Measurements from ENCODE around the gene SEMA7A.

The SEMA7A gene

GRCh38 chr15:74377831-74378766 lies 55.7 kb downstream of the SEMA7A start:
- DNase-seq (ENCODE audit: low read depth, low spot score): no peak
- H3K36me3 ChIP-seq (ENCODE audit: control insufficient read depth, insufficient read depth, low read length): no peaks in the 10 kb centered on the region
- H3K9me3 ChIP-seq (ENCODE audit: control insufficient read depth, insufficient read depth, low read length): no peaks in the 10 kb centered on the region
- no peaks in the 10 kb centered on the region for H3K27me3 ChIP-seq (ENCODE audit: control insufficient read depth, insufficient read depth, low read length)
- peaks cover 2% of the 10 kb centered on the region for H3K4me1 ChIP-seq (ENCODE audit: control insufficient read depth, insufficient read depth, low read length)
- no peak overlapping the region for H3K27ac ChIP-seq (ENCODE audit: low read length)
- WGBS (ENCODE audit: insufficient coverage, insufficient read length): no CpG with 5 or more reads among the region's 15 CpGs
- no peak overlapping the region for H3K4me3 ChIP-seq (ENCODE audit: low read length)

GRCh38 chr15:74376825-74377581 lies 56.8 kb downstream of the SEMA7A start:
- H3K4me3 ChIP-seq (ENCODE audit: low read length): no peak overlapping the region
- no peak for DNase-seq (ENCODE audit: low read depth, low spot score)
- no peaks in the 10 kb centered on the region for H3K36me3 ChIP-seq (ENCODE audit: control insufficient read depth, insufficient read depth, low read length)
- no CpG with 5 or more reads among the region's 6 CpGs for WGBS (ENCODE audit: insufficient coverage, insufficient read length)
- H3K27me3 ChIP-seq (ENCODE audit: control insufficient read depth, insufficient read depth, low read length): no peaks in the 10 kb centered on the region
- H3K9me3 ChIP-seq (ENCODE audit: control insufficient read depth, insufficient read depth, low read length): no peaks in the 10 kb centered on the region
- peaks cover 2% of the 10 kb centered on the region for H3K4me1 ChIP-seq (ENCODE audit: control insufficient read depth, insufficient read depth, low read length)
- no peak overlapping the region for H3K27ac ChIP-seq (ENCODE audit: low read length)

GRCh38 chr15:74376226-74376625 lies 57.5 kb downstream of the SEMA7A start:
- H3K4me1 ChIP-seq (ENCODE audit: control insufficient read depth, insufficient read depth, low read length): peaks cover 2% of the 10 kb centered on the region
- no peaks in the 10 kb centered on the region for H3K9me3 ChIP-seq (ENCODE audit: control insufficient read depth, insufficient read depth, low read length)
- no peak overlapping the region for H3K27ac ChIP-seq (ENCODE audit: low read length)
- no peaks in the 10 kb centered on the region for H3K36me3 ChIP-seq (ENCODE audit: control insufficient read depth, insufficient read depth, low read length)
- no peak overlapping the region for H3K4me3 ChIP-seq (ENCODE audit: low read length)
- DNase-seq (ENCODE audit: low read depth, low spot score): no peak
- H3K27me3 ChIP-seq (ENCODE audit: control insufficient read depth, insufficient read depth, low read length): no peaks in the 10 kb centered on the region
- no CpG with 5 or more reads among the region's 1 CpG for WGBS (ENCODE audit: insufficient coverage, insufficient read length)

GRCh38 chr15:74375303-74375693 lies 58.5 kb downstream of the SEMA7A start:
- Histone ChIP-seq H3K27me3 (ENCODE audit: control insufficient read depth, insufficient read depth, low read length) (no peaks in the 10 kb centered on the region), H3K36me3 (ENCODE audit: control insufficient read depth, insufficient read depth, low read length) (no peaks in the 10 kb centered on the region), H3K9me3 (ENCODE audit: control insufficient read depth, insufficient read depth, low read length) (no peaks in the 10 kb centered on the region), H3K4me1 (ENCODE audit: control insufficient read depth, insufficient read depth, low read length) (peaks cover 2% of the 10 kb centered on the region), H3K27ac (ENCODE audit: low read length) (no peak overlapping the region), H3K4me3 (ENCODE audit: low read length) (no peak overlapping the region)
- no CpG with 5 or more reads among the region's 9 CpGs for WGBS (ENCODE audit: insufficient coverage, insufficient read length)
- no peak for DNase-seq (ENCODE audit: low read depth, low spot score)

- no peaks in the 10 kb centered on the region for H3K27me3 ChIP-seq (ENCODE audit: control insufficient read depth, insufficient read depth, low read length)
- DNase-seq (ENCODE audit: low read depth, low spot score): no peak
- no peaks in the 10 kb centered on the region for H3K9me3 ChIP-seq (ENCODE audit: control insufficient read depth, insufficient read depth, low read length)
- no peak overlapping the region for H3K27ac ChIP-seq (ENCODE audit: low read length)
- WGBS (ENCODE audit: insufficient coverage, insufficient read length): no CpG with 5 or more reads among the region's 11 CpGs
- no peaks in the 10 kb centered on the region for H3K36me3 ChIP-seq (ENCODE audit: control insufficient read depth, insufficient read depth, low read length)
- H3K4me3 ChIP-seq (ENCODE audit: low read length): peak overlapping the region; percentile 47; the same call in 1 of the 2 replicates
- peaks cover 2% of the 10 kb centered on the region for H3K4me1 ChIP-seq (ENCODE audit: control insufficient read depth, insufficient read depth, low read length)
Observed at GRCh38 chr15:74374648-74375302, 59.0 kb downstream of the SEMA7A start.

GRCh38 chr15:74373731-74374647 lies 59.8 kb downstream of the SEMA7A start:
- WGBS (ENCODE audit: insufficient coverage, insufficient read length): no CpG with 5 or more reads among the region's 62 CpGs
- H3K4me1 ChIP-seq (ENCODE audit: control insufficient read depth, insufficient read depth, low read length): peaks cover 2% of the 10 kb centered on the region
- H3K27me3 ChIP-seq (ENCODE audit: control insufficient read depth, insufficient read depth, low read length): no peaks in the 10 kb centered on the region
- DNase-seq (ENCODE audit: low read depth, low spot score): peak; percentile 89
- H3K4me3 ChIP-seq (ENCODE audit: low read length): peak overlapping the region; percentile 47; the same call in 1 of the 2 replicates
- no peaks in the 10 kb centered on the region for H3K36me3 ChIP-seq (ENCODE audit: control insufficient read depth, insufficient read depth, low read length)
- no peaks in the 10 kb centered on the region for H3K9me3 ChIP-seq (ENCODE audit: control insufficient read depth, insufficient read depth, low read length)
- H3K27ac ChIP-seq (ENCODE audit: low read length): no peak overlapping the region

- no peak for DNase-seq (ENCODE audit: low read depth, low spot score)
- Histone ChIP-seq H3K4me1 (ENCODE audit: control insufficient read depth, insufficient read depth, low read length) (peaks cover 2% of the 10 kb centered on the region), H3K4me3 (ENCODE audit: low read length) (no peak overlapping the region), H3K36me3 (ENCODE audit: control insufficient read depth, insufficient read depth, low read length) (no peaks in the 10 kb centered on the region), H3K27me3 (ENCODE audit: control insufficient read depth, insufficient read depth, low read length) (no peaks in the 10 kb centered on the region), H3K27ac (ENCODE audit: low read length) (no peak overlapping the region), H3K9me3 (ENCODE audit: control insufficient read depth, insufficient read depth, low read length) (no peaks in the 10 kb centered on the region)
- no CpG with 5 or more reads among the region's 13 CpGs for WGBS (ENCODE audit: insufficient coverage, insufficient read length)
Observed at GRCh38 chr15:74373056-74373650, 60.6 kb downstream of the SEMA7A start.

- no CpG with 5 or more reads among the region's 5 CpGs for WGBS (ENCODE audit: insufficient coverage, insufficient read length)
- Histone ChIP-seq H3K9me3 (ENCODE audit: control insufficient read depth, insufficient read depth, low read length) (no peaks in the 10 kb centered on the region), H3K36me3 (ENCODE audit: control insufficient read depth, insufficient read depth, low read length) (no peaks in the 10 kb centered on the region), H3K4me3 (ENCODE audit: low read length) (no peak overlapping the region), H3K27me3 (ENCODE audit: control insufficient read depth, insufficient read depth, low read length) (no peaks in the 10 kb centered on the region), H3K27ac (ENCODE audit: low read length) (no peak overlapping the region), H3K4me1 (ENCODE audit: control insufficient read depth, insufficient read depth, low read length) (peaks cover 2% of the 10 kb centered on the region)
- no peak for DNase-seq (ENCODE audit: low read depth, low spot score)
Observed at GRCh38 chr15:74370471-74370870, 63.3 kb downstream of the SEMA7A start.

- DNase-seq (ENCODE audit: low read depth, low spot score): no peak
- Histone ChIP-seq H3K27ac (ENCODE audit: low read length) (no peak overlapping the region), H3K4me1 (ENCODE audit: control insufficient read depth, insufficient read depth, low read length) (no peaks in the 10 kb centered on the region; the same call in 1 of the 2 replicates), H3K36me3 (ENCODE audit: control insufficient read depth, insufficient read depth, low read length) (no peaks in the 10 kb centered on the region), H3K9me3 (ENCODE audit: control insufficient read depth, insufficient read depth, low read length) (no peaks in the 10 kb centered on the region), H3K27me3 (ENCODE audit: control insufficient read depth, insufficient read depth, low read length) (no peaks in the 10 kb centered on the region), H3K4me3 (ENCODE audit: low read length) (no peak overlapping the region)
- no CpG with 5 or more reads among the region's 2 CpGs for WGBS (ENCODE audit: insufficient coverage, insufficient read length)
Observed at GRCh38 chr15:74369756-74370155, 64.0 kb downstream of the SEMA7A start.
